ENCODE results near the gene ISX. TPM values are rescaled to one million over a fixed set of nuclear protein-coding genes. Genes with fewer than 3 reads are reported as not detected.

ISX gene
- total RNA-seq = not detected in 2 replicates

GRCh38 chr22:35065796-35066218 is at the start of gene ISX:
Gene ISX (plus strand): TSS chr22:35066158. CDS start chr22:35067088, 930 bp downstream.

Other genes starting within 250 kb of the ISX start
- 15.5 and 26.6 TPM in 2 replicates for gene HMGXB4, start 191.3 kb downstream of the ISX start, total RNA-seq
- 19.2 and 32.4 TPM in 2 replicates for gene TOM1, start 233.7 kb downstream of the ISX start, total RNA-seq